Dermis blood vessel endothelial cell (primary cell): Measurements from ENCODE around the gene CCDC80. TPM values are rescaled to one million over a fixed set of nuclear protein-coding genes. Genes with fewer than 3 reads are reported as not detected.

Experiments used
- DNase-seq: peaks from one replicate; pipeline ENCODE4 v3.0.0; 2010
- total RNA-seq: library from RNA; depleted of rRNA; stranded (reverse); fragments of >200 nt; gene quantifications from 2 replicates; pipeline ENCODE4 v1.2.3, GENCODE V29; 2014

CCDC80 gene
- total RNA-seq, 1 donor from 2014 or later: 8.5 TPM

DNA sequence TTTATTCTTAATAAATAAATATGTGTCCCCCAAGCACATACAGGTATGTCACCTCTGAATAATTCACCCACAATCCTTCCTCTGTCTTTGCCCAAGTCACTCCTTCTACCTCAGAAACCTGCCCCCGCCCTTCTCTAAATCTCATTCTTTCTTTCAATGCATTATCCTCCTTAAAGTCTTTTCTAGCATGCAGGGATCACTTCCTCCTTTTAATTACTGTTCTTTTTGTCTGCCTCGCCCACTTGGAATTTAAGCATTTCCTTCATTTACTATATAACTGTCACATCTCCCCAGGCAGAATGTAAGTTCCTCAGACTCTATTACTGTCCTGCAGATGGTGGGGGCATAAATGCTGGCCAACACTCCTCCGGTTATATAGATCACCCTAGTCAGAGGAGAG lies 7.8 kb downstream of the CCDC80 start:
- no peak for DNase-seq

DNA sequence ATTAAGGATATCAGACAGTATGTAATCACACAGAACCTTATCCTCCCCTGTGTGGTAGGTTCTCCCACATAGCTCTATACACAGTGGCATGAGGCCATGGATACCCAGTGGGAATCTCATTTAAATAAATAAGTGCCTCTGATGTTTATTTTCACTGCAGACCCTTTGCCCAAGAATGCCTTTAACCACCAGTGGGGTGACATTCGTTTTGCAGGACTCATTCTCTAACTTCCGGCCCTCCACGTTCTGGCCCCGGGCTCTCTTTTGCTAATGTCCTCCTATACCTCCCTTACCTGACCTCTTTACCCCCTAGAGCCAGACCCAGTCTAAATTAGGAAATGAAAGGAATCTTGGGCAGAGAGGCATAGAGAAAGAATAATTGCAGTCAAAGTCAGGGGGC lies 8.3 kb downstream of the CCDC80 start:
- no peak for DNase-seq

DNA sequence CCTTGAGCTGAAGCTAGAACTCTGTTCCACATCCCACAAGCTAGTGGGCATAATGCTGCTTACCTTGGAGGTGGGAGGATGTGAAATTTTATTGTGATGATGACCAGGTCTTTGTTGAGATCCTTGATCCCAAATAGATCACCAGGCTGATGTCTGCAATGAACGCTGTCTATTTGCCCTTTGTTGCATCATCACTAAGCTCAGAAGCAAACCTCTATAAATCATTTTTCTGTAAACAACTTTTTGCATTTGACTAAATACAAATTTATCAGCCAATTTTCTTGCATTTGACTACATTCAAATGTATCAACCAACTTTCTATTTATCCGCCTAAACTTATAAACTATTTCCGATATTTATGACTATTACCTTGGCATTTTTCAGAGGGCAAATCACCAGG lies 9.7 kb downstream of the CCDC80 start:
- DNase-seq: no peak

DNA sequence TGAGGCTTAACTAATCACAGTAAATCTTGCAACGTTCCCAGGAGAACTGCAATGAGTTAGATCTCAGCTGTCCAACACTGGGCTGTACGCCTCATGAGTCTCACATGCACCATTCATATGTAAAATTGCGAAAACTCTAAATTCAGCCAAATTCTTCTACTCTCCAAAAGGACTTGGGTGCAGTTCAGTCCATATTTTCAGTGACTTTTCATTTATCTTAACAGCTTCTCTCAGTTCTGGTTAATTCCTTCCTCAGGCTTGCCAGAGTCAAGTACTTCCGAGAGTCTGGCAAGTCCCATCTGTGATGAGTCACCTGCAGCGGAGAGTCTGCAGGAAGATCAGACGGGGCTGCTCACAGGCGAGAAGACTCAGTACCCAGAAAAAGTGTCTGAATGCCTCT lies 11.5 kb downstream of the CCDC80 start:
- DNase-seq: peak; percentile 87

DNA sequence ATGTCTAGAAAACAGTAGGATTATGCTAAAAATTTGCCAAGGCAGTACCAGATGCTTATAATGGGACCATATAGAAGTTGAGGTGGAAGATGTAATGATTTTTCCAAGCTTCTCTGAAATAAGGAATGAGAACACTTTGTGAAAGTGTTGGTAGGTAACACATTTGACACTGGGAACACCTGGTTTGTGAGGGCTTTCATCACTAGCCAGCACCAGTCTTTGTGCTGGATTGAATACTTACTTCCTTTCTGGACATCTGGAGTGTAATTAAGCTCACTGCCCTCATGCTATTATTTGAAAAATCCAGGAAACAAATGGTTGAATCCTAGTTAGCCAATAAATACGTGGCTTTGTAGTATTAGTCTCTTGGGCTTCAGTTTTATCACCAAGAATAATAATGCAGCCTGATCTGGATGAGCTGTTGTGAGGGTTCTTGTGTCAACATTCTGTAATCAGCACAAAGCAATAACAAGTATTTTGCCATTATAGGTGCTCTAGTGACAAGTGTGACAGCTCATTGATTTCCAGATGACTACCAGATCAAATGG lies 12.9 kb downstream of the CCDC80 start:
- peak; percentile 84 for DNase-seq

DNA sequence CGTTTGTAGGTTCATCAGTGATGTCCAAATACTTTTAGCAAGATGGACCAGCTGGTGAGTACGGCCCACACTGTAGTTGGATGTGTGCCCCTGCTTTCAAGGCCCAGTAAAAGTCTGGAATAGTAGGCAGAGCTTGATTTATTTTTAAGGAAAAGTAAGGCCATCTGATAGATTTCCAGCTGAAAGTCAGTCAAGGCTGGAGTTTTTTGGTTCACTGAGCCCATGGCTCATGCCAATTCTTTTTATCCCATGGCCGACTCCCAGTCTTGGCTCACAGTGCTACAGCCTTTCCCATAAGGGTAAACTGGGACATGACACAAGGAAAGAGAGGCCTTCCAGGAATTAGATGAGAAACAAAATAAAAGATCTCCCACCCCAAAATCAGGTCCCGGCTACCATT lies 13.5 kb downstream of the CCDC80 start:
- DNase-seq: no peak

DNA sequence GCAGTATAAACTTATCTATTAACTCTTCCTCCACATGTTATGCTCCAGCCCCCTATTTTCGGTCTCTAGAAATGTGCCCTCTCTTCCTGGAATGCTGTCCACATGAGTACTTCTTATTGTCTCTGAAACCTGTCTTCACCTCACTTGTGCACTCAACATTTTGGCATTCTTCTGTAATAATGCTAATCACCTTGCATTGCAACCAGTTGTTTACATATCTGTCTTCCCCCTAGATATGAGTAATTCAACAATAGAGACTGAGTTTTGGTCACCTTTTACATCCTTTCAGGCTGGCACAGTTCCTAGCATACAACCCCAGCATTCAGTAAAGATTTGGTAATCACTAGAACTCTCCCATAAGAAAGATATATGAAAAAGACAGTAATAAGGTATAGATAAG lies 17.2 kb downstream of the CCDC80 start:
- DNase-seq: peak; percentile 47

DNA sequence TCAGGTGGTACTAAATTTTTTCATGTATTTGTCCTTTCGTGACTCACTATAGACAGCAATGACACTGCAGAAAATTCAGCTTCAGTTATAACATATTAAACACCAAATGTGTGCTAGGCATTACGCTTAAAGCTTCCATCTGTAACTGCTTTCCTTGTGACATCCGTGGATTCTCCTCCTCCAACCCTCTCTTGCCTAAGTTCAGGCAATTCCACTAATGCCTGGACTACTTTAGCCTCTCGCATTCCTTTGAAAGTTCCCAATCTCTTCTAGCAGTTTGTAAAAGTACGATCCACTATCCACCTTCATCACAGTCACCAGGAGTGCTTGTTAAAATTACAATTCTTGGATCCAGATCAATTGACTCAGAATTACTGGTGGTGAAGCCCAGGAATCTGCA lies 17.7 kb downstream of the CCDC80 start:
- DNase-seq: no peak

DNA sequence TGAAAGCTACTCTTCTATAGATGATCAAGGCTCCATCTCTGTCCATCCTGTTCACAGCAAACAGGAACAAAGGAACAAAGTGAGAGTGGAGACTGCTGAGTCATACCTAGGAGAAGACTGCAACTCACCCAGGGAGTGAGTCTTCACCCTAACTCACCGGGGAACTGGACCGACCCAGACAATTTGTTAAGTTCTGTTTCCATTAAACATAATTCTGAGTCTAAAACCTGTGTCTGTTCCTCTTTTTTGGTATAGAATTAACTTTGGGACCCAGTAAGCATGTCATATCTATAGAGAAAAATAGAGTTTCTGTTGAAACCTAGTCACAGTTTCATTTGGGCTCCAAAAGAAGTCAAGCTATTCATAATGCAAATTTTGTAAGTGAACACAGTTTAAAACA lies 21.6 kb downstream of the CCDC80 start:
- peak; percentile 25 for DNase-seq

DNA sequence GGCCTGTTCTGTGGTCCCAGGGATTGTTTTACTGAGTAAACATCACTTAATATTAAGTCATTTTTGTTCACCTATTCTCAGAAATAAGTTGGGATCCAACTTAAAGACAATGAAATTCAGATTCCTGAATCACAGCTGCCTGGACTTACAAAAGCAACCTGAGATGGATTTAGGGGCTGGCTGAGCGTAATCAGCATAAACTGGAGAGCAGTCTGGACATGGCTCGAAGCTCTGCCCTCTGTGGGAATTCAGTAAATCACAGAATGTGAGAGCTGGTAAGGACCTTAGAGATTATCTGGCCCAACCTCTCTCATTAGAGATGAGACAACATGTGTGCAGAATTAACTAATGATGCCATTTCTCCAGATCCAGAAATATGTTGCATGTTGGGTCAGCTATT lies 23.7 kb downstream of the CCDC80 start:
- no peak for DNase-seq

DNA sequence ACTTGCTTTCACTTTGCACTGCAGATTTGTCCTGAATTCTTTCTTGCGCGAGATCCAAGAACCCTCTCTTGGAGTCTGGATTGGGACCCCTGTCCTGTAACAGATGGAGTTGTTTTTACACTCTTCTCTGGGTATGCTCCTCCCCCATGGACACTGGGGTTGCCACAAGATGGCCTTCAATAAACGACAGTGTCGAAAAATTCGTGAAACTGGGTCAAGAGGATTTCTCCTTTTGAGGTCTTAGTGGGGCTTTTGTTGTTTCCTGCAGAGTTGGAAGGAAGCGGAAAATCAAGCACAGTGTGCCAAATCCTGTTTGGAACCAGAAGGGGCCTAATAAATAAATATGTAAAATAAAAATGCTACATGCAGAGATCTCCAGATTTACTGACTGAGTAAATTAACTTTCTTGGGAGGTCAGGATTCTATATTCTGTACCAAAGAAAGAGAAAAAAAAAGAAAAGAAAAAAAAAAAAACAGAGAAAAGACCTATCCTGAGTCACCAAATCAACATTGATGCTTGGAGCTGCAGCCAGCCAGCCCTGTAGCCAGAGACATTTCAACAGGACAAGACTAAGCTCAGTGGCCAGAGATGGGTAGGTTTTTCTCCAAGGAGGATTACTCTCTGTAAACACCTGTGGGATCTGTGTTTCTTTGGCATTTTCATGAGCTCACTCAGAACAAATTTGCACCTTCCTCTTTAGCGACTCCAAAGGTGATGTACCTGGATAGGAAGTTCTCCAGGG lies 24.8 kb downstream of the CCDC80 start:
- no peak for DNase-seq

DNA sequence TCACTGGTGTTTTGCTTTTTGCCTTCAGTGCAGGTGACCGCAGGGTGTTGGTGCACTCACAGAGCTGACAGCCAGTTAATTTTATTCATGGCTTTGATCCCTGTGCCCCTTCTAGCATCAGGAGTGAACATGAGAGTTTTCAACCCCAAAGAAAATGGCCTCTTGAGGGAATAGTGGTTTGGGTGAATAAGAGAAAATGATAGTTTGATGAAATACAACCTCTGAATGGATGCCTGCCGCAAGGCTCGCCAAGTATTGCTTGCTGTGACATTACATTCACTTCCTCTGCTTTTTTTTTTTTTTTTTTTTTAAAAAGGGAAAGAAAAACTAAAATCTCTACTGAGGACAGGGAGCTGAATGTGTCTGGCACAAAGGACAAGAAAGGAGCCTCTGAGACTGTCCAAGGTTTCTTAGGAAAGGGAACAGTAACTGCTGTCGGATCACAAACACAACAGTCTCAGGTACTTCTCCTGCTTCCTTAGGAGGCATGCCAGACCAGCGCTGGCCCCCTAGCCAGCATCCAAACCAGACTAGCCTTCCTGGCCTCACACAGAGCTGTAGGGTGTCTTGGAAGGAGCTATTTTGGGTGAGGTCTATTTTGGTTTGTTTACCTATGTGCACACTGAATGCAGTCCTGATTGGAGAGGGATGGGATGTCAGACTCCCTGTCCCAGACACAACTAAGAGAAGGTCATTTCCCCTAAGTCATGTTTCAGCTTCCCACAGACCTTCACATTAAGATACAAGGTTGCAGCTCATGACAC lies 29.0 kb downstream of the CCDC80 start:
- DNase-seq: no peak

DNA sequence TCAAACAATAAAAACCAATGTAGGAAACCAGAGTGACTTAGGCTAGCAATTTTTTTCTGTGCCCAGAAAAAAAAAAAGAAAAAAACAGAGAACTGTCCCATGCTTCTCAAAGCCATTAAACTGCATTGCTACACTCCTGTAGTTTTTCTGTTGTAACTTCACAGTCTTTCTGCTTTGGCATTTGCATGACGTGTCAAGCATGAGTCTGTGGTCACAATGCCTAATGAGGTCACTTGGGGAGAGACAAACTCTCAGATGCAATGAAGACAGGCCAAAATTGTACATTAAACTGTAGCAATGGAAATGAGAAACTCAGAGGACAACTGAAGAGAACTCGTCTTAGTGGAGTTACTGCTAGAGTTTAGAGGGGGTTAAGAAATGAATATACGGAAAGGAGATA lies 30.8 kb downstream of the CCDC80 start:
- DNase-seq: no peak

DNA sequence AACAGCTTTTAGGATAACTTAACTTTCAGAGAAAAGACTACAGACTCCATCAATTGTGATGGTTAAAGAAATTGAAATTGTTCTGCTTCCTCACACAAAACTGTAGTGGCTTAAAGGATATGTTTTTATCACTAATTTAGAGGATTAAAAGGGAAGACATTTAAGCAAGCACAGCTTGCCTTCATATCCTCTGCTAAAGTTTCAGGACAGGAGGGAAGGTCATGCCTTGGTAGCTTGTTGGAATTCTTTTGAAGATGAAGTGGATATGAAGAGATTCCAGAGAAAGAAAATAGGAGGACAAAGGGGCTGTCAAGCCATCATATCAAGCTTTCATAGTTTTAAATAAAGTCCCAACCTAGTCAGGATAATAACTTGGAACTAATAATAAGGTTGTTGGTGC lies 33.1 kb downstream of the CCDC80 start:
- DNase-seq: no peak

DNA sequence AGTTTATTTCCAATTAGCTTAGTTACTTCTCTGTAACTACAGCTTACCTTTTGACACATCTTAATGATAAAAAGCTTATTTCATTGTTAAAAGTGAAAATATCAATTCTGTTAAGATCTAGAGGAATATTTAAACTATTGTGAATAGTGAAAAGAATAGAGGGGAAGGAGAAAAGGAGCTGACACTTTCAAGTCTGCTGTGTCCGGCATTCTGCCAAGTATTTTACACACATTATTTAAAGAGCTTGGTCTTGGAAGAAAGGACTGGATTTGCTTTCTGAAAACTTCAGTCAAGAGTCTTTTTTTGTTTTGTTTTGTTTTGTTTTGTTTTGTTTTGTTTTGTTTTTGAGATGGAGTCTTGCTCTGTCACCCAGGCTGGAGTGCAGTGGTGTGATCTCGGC lies 34.8 kb downstream of the CCDC80 start:
- no peak for DNase-seq

DNA sequence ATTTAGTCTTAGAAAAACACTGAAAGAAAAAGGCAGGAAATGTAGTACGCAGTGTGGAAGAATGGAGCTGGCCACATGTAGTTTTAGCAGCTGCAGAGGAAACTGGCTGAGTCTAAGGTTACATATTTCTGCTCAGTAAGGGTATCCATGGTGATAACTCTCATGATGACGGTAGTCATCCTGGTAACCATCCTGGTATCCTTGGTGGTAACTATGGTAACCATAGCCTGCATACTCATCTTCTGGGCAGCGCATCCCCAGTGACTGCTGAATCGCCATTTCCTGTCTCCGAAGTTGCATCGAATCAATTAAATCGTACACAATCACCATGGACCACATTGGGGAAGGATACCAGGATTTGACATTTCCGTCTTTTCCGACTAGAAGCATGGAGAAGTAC lies 35.7 kb downstream of the CCDC80 start:
- DNase-seq: peak; percentile 99

DNA sequence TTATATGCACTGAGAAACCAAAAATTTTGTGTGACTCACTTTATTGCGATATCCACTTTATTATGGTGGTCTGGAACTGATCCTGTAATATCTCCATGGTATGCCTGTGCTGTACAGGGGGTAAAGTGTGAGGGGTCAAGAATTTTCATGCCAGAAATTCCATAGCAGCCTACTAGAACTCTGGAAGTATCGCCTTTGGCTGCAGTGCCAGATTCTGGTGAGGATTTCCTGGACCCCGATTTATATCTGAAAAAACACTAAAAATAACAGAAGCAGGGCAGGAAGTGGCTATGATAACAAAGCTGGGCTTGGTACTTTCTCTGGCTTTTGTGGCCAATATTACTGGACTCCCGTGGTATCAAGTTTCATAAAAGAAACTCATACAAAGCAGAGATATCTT lies 36.4 kb downstream of the CCDC80 start:
- DNase-seq: peak; percentile 93

DNA sequence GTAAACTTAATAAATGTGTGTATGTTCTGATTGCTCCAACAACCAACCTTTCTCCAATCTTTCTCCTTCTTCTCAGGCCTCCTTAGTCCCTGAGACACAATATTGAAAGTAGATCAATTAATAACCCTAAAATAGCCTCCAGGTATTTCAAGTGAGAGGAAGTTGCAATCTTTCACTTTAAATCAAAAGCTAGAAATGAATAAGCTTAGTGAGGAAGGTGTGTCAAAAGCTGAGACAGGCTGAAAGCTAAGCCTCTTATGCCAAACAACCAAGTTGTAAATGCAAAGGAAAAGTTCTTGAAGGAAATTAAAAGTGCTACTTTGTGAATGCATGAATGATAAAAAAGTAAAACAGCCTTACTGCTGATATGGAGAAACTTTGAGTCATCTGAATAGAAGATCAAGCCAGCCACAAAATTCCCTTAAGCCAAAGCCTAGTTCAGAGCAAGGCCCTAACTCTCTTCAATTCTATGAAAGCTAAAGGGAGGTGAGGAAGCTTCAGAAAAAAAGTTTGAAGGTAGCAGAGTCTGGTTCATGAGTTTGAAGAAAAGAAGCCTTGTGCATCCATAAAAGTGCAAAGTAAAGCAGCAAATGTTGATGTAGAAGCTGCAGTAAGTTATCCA lies 38.6 kb downstream of the CCDC80 start:
- no peak for DNase-seq

DNA sequence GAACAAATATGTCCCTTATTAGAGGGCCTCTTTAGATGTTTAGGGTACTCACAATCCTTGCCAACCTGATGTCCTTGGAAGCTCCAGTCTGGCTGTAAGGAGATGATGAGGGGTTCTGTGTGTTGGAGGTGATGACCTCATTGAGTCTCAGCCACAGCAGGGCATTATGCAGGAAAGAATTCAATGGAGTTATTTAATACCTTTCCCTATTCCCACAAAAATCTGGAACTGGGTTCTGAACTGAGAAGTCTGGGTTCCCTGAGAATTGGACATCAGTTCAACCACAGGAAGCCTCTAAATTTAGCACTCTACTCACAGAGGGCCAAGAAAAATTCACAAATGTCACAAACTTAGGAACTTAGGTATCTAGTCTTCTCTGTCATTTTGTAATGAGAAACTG lies 42.2 kb downstream of the CCDC80 start:
- DNase-seq: no peak

DNA sequence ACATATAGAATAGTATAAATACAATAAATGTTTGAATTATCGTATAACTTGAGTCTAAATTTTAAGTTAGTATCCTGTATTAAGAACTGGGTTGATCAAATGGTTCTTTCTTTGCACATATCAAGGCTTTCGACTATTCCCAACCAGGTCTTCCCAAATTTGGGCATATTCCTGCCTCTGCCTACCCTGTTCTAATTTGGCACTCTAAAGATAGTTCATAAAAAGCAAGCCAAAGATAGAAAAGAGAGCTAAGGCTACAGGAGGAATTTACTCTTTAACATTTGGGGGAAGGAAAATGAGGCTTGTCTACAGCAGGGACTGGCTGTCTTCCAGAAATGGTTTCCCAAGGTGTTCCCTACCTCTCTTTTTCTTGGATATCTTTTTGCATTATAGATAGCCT lies 43.0 kb downstream of the CCDC80 start:
- DNase-seq: no peak

DNA sequence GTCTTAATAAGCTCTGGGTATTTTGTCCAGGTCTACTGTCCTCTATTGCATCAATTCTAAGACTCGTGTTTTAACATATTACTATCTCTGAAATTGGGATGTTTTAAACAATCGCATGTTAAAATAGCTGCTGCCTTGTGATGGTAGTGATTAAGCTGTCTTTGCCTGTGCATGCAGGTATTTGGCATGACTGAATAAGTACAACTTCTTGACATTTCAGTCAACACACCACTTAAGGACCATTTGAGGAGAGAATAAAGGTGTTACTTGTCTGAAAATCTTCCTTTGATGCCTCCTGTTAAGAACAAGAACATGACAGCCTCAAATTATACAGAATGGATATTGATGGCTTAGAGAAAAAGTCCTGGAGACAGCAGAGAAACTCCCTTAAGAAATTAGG lies 46.1 kb downstream of the CCDC80 start:
- no peak for DNase-seq

DNA sequence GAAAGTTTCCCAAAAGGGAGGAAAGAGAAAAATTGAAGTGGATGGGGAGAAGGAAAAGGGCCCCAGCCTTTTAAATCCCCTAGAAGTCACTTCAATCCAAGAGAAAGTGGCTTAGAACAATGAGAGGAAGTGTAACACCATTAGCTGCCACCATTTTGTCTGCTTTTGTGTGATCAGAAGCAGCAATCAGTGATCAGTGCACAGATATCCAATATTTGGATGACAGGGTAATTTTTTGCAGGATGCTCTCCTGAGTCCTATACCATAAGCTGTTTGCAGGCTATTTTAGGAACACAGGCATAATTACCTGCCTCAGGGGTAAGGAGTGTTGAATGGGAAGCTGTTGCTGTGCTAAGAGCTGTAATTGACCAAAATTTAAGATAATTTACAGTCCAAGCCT lies 47.7 kb downstream of the CCDC80 start:
- DNase-seq: no peak

DNA sequence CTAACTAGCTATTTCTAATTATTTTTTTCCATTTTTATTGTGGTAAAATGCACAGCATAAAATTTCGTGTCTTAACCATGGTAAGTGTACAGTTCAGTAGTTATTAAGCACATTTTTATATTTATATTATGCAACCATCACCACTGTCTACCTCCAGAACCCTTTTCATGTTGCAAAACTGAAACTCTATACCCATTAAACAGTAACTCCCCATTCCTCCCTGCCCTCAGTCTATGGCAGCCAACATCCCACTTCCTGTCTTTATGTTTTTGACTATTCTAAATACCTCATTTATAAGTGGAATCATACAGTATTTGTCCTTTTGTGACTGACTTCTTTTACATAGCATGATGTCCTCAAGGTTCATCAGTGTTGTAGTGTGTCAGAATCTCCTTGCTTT lies 53.6 kb downstream of the CCDC80 start:
- DNase-seq: no peak

DNA sequence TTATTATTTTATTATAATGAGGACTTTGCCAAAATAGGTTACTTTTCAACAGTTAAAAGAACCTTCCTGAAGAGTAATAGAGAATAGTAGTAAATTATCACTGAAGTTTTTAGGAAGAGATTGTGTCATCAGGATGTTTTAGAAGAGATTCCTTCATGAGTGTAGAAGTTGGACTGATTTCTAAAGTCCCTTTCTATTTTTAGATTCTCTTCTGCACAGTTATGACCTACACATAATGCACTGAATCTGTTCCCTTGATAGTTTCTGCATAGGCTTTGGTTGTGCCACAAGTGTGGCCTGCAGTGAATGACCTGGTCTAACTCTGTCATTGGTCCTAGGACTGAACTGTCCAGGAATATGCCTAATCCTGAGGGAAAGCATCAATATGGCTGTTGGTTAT lies 55.2 kb downstream of the CCDC80 start:
- DNase-seq: no peak
